Kidney (tissue), 14 donors: ENCODE measurements around the gene BTD. TPM values are rescaled to one million over a fixed set of nuclear protein-coding genes. Genes with fewer than 3 reads are reported as not detected.

Experiments
- DNase-seq, 5 donors: peaks; one replicate each; pipeline ENCODE4 v3.0.0-alpha.2; 2013 to 2020
- FAIRE-seq: peaks from 2 replicates; lab custom pipeline; 2012; peaks lifted over from hg19 to GRCh38; lab: Jason Lieb, UNC
- H3K27ac ChIP-seq, 2 donors: one replicate each; pipeline ENCODE4 v1.7.0; 2013; ENCODE audit warnings: low read depth in 2 of 2, low read length in 2 of 2, inconsistent platforms in 1 of 2
- H3K27me3 ChIP-seq: one replicate; pipeline ENCODE4 v1.7.1; 2013; ENCODE audit warnings: low read length, inconsistent platforms; ENCODE audit not compliant: control insufficient read depth, insufficient read depth
- H3K36me3 ChIP-seq, 3 donors: one replicate each; pipeline versions ENCODE4 v1.7.0 to v1.7.1; 2013; ENCODE audit warnings: low read length in 3 of 3, control low read depth in 1 of 3, inconsistent platforms in 1 of 3; ENCODE audit not compliant: insufficient read depth in 3 of 3, control insufficient read depth in 2 of 3
- H3K4me1 ChIP-seq, 3 donors: one replicate each; pipeline versions ENCODE4 v1.7.0 to v1.7.1; 2013; ENCODE audit warnings: low read length in 3 of 3, inconsistent platforms in 1 of 3, low read depth in 1 of 3; ENCODE audit not compliant: control insufficient read depth in 2 of 3, insufficient read depth in 2 of 3
- H3K4me3 ChIP-seq, 3 donors: one replicate each; pipeline versions ENCODE4 v1.7.0 to v1.8.1; 2013; ENCODE audit warnings: low read length in 3 of 3, control low read depth in 1 of 3, inconsistent platforms in 1 of 3
- H3K9ac ChIP-seq, 3 donors: one replicate each; pipeline versions ENCODE4 v1.7.0 to v1.7.1; 2013; ENCODE audit warnings: low read length in 3 of 3, control low read depth in 1 of 3, inconsistent platforms in 1 of 3
- H3K9me3 ChIP-seq, 3 donors: one replicate each; pipeline versions ENCODE4 v1.7.0 to v1.7.1; 2013; ENCODE audit warnings: low read length in 3 of 3, control low read depth in 1 of 3, inconsistent platforms in 1 of 3; ENCODE audit not compliant: control insufficient read depth in 2 of 3, insufficient read depth in 1 of 3
- CTCF ChIP-seq: IDR thresholded peaks from 3 replicates; pipeline ENCODE4 v1.5.1; 2012; ENCODE audit warnings: mild to moderate bottlenecking, moderate library complexity, borderline replicate concordance; ENCODE audit not compliant: insufficient read depth; ENCODE audit errors: extremely low read depth
- intact Hi-C: fragments of 100-400 bp; cut with DNase I; formaldehyde crosslinking; loops from one replicate; pipeline ENCODE4 v1.11.1; 2022
- polyA plus RNA-seq: library from polyadenylated mRNA; stranded (reverse); fragments of 350-450 nt; fragmentation: Illumina TruSeq; extraction: RNeasy Lipid Tissue Mini Kit (QIAGEN cat#74804); gene quantifications from one replicate; pipeline ENCODE4 v1.2.3, GENCODE V29; 2014; ENCODE audit warnings: low read depth, low replicate concordance; ENCODE audit not compliant: insufficient read depth
- total RNA-seq: library from RNA; stranded (reverse); fragmentation: NEBNext Ultra II Directional; extraction: Animal tissue kit (Norgen Biotek cat#: 25700); gene quantifications from one replicate; pipeline ENCODE4 v1.2.1, GENCODE V29; 2021
- donor health status: control.
- donor health status: control.
- donor health status: control.
- donor health status: control.
- donor health status: control.
- donor health status: DM: yes; HTN: yes; CAD: no.
- donor health status: Normal renal cell carcinoma (clear cell type).

BTD gene
- total and polyA plus RNA-seq, 2 donors from 2014 or later: 22.7 to 37.2 TPM

- no peak for DNase-seq
- no peak overlapping the region for H3K9ac ChIP-seq
- H3K4me1 ChIP-seq: peaks cover 0 to 6% (median 6%) of the 10 kb centered on the region in 3 donors
- no peak for FAIRE-seq
- peaks cover 0 to 5% (median 2%) of the 10 kb centered on the region in 3 donors for H3K36me3 ChIP-seq
- intact Hi-C loops: loop anchor here (10.0 kb wide), 1 partner anchor 166 kb away; no protein-coding TSS in a partner anchor
- H3K9me3 ChIP-seq: no peaks in the 10 kb centered on the region
- H3K4me3 ChIP-seq: no peak overlapping the region
- no peak for TF ChIP-seq CTCF
- no peak overlapping the region for H3K27ac ChIP-seq
- H3K27me3 ChIP-seq: no peaks in the 10 kb centered on the region
Observed at GRCh38 chr3:15638193-15638890, 36.8 kb downstream of the BTD start.

GRCh38 chr3:15638891-15639262 is 37.3 kb downstream of the BTD start:
- H3K36me3 ChIP-seq: peaks cover 0 to 5% (median 2%) of the 10 kb centered on the region in 3 donors
- FAIRE-seq (no peak), DNase-seq (no peak)
- H3K27ac ChIP-seq: no peak overlapping the region
- no peaks in the 10 kb centered on the region for H3K27me3 ChIP-seq
- H3K4me3 ChIP-seq: no peak overlapping the region
- intact Hi-C loops: loop anchor here (10.0 kb wide), 1 partner anchor 166 kb away; no protein-coding TSS in a partner anchor
- H3K4me1 ChIP-seq: peaks cover 0 to 6% (median 6%) of the 10 kb centered on the region in 3 donors
- no peak overlapping the region for H3K9ac ChIP-seq
- no peaks in the 10 kb centered on the region for H3K9me3 ChIP-seq
- no peak for TF ChIP-seq CTCF

GRCh38 chr3:15645246-15645645 is 43.7 kb downstream of the BTD start:
- DNase-seq (no peak), FAIRE-seq (no peak)
- intact Hi-C loops: no loop called here
- H3K4me1 ChIP-seq: no peaks in the 10 kb centered on the region
- no peak for TF ChIP-seq CTCF
- H3K27me3 ChIP-seq: no peaks in the 10 kb centered on the region
- no peak overlapping the region for H3K27ac ChIP-seq
- H3K9me3 ChIP-seq: no peaks in the 10 kb centered on the region
- peaks cover 0 to 6% (median 2%) of the 10 kb centered on the region in 3 donors for H3K36me3 ChIP-seq
- no peak overlapping the region for H3K9ac ChIP-seq
- H3K4me3 ChIP-seq: no peak overlapping the region
